HG03108 (cell line): ENCODE measurements around the gene MAPK8IP3.
"Not testable (repeated sequence)": the region's sequence is repeated elsewhere in the genome, so short reads cannot be mapped to it uniquely, and the experiment has no call there.

Source experiments
- ATAC-seq: cut with Tn5 transposase; IDR thresholded peaks from one replicate; pipeline ENCODE4 v1.9.1; 2021; ENCODE audit warnings: moderate library complexity; ENCODE audit not compliant: unreplicated experiment

MAPK8IP3 gene

DNA sequence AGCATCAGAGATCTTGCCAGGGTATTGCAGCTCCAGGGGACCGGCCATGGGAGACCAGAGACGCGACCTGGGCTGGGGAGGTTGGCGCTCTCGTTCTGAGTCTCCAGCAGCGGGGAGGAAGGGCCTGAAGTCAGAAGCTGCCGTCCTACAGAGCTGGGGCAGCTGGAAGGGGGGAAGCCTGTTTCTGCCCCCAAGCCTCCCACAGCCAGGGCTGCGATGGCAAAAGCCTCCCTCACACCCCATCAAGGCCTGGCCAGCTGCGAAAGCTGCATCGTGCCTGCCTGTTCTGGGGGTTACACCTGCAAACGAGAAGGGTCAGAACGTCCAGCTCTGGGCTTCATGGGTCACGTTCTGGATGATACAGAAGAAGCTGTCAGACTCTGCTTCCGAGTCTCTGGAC is 26.1 kb downstream of the MAPK8IP3 start:
- no peak for ATAC-seq

DNA sequence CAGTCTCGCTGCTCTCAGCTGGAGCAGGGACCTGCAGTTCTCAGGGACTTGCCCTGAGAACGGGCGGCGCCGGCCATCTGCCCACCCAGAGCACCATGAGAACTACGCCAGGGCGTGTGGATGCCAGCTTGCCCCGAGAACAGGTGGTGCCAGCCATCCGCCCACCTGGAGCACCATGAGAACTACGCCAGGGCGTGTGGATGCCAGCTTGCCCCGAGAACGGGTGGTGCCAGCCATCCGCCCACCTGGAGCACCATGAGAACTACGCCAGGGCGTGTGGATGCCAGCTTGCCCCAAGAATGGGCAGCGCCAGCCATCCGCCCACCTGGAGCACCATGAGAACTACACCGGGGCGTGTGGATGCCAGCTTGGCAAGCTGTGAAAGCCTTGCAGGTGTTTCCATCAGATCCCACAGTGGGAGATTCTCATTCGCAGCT is 26.6 kb downstream of the MAPK8IP3 start:
- ATAC-seq: not testable (repeated sequence)

DNA sequence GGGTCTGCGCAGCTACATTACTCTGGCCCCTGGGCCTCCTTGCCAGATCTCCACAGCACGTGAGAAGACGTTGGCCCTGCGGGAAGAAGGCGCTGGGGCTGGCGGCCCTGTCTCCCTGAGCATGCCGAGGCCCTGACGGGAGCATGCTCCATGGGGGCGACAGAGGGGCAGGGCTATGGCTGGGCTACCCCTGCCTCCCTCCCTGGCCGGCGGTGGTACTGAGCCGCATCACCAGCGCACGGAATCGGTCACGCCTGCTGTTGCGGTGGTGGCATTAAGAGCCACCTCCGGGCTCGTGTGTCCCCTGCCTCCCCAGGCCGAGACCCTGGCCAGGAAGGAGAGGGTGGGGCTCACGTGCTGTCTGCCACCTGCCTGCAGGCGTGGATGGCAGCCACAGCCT is 28.1 kb downstream of the MAPK8IP3 start:
- ATAC-seq: no peak

DNA sequence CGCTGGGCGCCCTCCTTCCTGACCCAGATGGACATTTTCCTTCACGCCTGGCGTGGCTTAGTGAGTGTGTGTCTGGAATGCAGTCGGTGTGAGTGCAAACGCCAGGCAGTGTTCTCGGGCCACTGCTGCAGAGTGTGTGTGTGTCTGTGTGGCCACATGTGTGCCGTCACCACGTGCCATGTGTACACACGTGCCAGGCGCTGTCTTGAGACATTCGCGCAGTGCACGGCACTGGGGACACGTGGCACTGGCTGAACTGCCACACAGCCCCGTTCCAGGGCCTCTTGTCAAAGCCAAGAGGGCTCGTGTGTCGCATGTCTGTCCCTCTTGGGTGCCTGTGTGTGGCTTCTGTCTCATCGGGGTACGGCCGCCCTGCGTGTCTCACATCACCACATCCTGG is 28.8 kb downstream of the MAPK8IP3 start:
- ATAC-seq: no peak

DNA sequence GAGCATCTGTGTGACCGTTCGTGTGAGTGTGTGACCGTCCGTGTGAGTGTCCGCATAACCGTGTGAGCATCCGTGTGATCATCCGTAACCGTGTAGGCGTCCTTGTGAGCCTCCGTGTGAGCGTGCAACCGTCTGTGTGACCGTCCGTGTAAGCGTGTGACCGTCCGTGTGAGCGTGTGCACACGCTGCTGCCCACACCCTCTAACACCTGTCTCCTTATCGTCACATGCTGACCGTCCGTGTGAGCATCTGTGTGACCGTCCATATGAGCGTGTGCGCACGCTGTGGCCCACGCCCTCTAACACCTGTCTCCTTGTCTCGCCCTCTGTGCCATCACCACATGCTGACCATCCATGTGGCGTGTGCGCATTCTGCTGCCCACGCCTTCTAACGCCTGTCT is 34.2 kb downstream of the MAPK8IP3 start:
- no peak for ATAC-seq

DNA sequence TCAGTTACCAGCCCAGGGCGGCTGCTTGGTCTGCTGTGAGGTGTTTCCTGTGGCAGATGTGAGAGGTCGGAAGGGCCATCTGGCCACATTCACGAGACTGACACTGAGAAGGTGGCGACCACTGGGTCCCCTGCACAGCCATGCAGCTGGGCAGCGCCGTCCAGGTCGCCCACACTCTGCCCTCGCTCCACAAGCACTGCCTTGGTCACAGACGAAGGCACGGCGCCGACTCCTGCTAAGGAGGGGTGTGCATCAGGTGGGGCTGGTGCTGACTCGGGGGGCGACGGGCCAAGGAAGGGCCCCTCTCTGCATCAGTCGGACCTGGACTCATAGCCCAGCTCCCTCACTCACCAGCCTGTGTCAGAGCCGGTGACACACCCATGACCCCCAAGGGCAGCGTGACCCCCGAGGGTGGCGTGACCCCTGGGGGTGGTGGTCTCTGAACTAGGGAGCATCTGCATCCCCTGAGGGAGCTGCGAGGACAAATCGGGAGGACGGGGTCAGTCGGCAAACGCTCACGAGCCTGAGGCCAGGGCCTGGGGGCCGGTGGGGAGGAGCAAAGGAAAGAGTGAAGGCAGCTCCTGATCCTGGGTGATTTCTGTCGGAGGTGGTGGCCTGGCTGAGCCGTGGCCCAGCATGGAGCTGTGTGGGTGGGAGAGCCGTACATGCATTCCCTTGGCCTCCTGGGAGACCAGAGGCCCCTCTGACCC is 34.9 kb downstream of the MAPK8IP3 start:
- ATAC-seq: no peak

DNA sequence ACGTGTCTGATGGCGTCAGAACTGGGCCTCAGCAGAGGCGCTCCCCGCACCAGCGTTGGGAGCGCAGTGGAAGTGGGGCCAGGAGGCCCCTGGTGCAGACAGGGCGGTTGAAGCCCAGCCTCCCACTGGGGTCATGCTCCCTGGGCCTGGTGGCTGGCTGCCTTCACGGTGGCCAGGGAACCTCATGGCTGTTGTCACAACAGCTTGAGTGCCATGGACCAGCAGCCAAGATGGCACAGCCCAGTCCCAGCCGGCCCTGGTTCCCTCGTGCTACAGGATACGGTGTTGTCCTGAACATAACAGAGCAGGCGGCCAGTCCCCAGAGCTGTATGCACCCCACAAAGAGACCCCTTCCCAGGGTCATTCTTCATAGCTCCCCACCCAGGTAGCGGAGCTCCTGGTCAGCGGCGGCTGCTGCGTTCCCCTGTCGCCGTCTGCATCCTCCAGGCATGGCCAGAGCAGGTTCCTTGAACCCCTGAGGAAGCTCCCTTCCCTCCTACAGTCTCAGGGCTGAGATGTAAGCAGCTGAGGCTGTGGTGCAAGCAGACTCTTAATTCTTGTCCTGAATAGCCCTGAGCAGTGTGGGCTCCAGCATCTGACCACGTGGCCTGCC is 35.7 kb downstream of the MAPK8IP3 start:
- no peak for ATAC-seq

DNA sequence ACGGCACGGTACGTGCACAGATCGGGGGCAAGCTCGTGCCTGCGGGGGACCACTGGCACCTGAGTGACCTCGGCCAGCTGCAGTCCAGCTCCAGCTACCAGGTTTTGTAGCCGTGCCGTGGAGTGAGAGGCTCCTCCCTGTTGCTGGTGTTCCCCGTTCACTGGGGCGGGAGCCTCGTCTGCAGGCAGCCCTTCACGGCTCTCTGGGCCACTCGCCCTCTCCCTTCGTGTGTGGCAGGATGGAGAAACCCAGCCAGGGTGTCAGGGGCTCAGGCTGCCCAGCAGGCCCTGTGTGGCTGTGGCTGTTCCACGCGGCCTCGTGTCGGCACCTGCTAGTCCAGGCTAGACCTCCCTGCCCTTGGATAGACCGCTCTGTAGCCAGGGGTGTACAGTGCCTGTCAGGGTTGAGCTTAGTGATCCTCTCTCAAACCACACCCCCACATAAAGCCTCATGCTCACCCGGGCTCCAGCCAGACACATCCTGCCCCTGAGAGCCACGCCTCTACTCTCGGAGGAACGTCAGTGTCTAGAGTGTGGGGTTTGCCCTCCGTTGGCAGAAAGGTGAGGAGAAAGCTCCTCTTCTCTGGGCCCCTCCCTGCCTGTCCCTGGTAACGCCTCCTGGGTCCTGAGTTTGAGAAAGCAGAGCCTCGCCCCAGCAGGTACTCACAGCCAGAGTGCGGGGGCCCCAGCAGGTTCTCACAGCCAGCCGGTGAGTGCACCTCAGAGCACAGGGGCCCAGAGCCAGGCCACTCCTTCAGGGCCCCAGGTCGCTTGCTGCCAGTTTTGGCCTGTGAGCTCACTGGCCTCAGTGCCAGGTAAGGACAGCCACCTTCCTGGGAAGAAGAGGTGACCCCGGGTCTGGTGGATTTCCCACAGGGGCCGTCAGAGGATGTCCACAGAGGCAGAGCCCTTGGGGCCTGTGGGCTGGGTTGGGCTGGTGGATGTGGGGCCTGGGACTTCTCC is 37.7 kb downstream of the MAPK8IP3 start:
- ATAC-seq: no peak

DNA sequence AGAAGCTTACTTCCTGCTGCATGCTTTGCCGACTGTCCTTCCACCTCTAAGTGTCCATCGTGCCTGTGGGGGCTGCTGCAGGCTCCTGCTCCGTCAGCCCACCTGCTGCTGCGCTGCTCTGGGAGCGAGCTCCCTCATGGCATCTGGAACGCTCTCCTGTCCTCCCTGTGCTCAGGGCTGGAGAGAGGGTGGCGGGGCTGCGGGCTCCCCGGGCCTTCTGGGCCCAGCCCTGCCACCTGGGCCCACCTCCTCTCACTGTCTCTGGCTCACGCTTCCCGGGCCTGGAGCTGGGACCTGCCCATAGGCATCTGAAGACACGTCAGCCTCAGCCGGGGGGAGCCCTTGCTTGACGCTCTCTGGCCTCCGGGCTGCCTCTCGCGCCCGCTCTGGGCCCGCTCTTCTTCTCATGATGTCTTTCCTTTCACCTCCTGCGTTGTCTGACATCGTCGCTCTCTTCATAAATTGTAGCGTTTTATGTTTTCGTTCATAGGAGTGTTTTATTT is 38.4 kb downstream of the MAPK8IP3 start:
- ATAC-seq: no peak

DNA sequence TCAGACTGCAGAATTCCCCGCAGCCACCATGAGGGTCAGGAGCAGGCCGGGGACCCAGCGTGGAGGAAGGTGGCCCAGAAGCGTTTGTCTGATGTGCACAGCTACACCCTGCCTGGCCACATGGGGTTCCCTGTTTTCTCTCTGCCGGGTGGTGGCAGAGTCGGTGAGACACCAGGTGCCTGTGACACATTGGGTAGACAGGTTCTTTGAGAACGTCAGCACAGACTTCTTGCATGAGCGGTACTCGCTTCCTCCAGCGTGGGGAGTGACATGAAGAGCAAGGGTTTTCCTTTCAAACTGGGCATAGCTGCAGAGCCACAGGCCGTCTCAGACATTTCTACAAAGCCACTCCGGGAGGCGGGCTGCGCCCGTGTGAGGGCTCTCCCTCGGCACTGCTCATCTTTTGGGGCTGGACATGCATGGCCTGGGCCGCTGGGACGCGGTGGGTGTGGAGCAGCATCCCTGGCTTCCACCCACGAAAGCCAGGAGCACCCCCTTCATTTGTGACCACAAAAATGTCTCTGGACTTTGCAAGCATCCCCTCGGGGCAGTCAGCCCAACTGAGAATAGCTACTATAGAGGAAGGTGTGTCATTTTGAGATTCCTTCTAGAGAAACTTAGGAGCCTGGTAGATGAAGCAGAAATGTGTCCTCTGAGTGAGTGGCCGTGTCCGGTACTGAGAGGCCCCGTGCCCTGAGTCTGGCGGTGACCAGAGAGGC is 39.3 kb downstream of the MAPK8IP3 start:
- ATAC-seq: no peak

DNA sequence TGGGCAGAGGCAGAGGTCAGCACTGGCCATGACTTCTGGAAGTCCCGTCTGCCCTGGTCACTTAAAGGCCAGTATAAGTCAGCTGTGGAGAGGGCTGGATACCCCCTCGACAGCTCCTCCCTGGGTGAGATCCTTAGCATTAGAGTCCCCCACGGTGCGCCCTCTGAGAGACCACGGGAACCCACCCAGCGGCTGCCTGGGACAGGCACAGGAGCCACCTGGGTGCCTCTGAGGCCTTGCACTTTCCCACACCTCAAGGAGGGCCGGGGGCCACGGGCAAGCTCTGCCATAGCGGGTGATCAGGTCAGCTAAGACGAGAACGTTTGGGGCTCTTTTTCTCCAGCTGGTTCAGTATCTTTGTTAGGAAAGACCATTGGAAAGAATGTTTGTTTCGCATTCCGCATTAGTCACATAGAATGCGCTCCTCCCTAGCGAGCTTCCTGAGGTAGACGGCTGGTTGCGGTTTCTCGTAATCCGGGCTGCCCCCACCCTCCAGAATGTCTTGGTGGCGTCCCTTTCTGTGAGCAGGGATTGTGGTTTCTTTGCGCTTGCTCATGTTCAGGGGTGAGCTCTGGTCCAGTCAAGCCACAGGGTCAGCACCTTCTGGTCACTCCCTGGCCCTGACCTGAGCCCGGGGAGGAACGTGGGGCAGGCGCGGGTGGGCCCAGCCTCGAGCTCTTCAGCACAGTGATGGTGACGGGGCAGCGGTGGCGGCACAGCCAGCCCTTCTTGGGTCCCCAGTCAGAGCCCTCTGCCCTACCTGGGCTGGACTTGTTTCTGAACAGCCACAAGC is 40.1 kb downstream of the MAPK8IP3 start:
- no peak for ATAC-seq

DNA sequence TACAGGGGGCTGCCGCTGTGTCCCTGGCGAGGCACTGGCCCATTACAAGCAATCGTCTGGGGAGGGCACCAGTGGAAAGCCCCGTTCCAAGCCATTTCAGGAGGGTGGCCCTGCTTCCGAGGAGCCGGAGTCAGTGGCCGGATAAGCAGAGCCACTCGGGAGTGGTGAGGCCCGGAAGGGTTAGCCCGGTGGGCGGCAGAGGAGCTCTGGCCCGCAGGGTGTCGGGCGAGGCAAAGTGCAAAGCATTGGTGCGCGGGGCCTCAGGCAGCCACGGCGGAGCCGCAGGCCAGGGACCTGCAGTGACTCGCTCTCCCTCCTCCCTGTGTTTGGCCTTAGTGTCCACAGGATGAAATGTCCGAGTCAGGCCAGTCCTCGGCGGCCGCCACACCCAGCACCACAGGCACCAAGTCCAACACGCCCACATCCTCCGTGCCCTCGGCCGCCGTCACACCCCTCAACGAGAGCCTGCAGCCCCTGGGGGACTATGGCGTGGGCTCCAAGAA is 40.7 kb downstream of the MAPK8IP3 start:
- ATAC-seq: no peak

DNA sequence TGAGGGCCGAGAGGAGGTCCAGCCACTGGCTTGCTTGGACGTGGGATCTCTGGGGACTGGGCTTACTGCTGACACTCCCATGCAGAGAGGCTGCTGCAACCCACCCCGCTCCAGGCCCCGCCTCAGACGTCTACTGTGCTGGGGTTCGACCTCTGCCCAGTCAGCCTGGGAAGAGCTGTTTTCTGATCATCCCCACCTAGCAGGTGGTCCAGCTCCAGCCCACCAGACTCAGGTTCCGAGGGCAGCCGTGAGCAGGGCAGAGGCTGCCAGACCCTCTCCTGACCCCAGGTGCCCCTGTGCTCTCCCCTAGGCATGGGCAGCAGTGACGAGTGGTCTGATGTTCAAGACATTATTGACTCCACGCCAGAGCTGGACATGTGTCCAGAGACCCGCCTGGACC is 41.9 kb downstream of the MAPK8IP3 start:
- no peak for ATAC-seq

DNA sequence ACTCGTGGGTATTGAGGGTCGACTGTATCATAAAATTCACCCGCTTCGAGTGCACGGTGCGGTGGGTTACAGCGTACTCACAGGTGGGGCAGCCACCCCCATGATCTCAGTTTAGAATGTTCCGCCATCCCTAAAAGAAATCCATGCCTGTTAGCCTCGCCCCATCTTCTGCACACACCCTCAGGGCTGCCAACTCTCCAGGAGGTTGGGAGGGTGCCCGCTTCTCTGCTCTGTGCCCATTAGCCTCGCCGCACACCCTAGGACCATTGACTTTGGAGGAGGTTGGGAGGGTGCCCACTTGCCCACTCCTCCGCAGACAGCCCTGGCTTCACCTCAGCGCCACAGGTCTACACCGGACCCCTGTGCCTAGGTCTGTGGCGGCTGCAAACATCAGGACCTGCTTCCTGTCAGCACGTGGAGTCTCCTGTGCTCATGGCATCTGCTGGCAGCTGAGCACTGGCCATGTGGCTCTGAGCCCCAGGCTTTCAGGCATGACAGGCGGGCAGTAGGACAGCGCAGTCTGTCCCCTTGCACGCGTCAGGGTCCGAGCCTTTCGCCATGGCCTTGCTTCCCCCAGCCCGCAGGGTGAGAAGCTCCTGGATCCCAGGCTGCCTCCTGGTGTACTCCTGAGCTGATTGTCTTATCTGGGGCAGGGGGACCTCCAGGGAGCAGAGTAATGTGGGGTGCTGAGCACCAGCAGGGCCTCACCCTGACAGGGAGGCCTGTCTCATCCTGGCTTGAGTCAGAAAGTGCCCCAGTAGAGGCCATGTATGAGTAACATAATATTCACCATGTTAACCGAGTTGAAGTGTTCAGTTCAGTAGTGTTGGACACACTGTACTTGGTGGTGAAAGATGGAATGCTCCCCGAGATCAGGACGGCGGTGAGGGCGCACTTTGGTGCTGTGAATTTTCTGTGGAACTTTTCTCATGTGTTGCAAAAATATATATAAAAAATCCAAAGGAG is 43.4 kb downstream of the MAPK8IP3 start:
- no peak for ATAC-seq

DNA sequence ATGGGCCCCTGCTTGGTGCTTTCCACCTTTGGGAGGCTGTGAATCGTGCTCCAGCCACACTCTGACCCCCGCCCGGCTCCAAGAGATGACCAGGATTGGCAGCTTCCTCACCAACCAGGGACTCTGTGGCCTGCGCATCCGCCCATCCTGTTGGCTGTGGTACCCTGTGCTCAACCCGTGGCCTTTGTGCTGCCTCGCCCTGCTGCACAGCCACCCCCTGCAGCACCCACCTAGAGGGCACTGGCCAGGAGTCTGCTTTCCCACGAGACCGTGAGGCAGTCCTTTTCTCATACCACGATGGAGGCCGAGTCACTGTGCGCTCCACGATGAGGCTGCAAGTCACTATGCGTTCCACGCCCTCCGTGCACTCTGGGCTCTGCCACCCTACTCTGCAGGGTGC is 46.0 kb downstream of the MAPK8IP3 start:
- no peak for ATAC-seq

DNA sequence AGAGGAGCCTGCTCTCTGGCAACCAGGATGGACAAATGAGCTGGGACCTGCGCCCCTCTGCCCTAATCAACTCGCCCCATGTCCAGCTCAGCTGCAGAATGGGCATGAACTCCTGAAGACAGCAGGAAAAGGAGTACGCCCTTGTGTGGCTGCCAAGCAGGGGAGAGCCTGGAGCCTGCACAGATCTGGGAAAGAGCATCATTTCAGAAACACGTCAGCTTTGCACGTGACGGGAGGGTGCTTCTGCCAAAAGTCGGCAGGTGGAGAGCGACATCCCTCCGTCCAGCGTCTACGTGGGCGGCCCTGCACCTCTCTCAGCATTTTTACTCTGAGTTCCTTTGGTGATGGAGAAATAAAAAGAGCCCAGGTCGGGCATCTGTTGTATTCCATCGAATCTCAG is 46.9 kb downstream of the MAPK8IP3 start:
- ATAC-seq: no peak

DNA sequence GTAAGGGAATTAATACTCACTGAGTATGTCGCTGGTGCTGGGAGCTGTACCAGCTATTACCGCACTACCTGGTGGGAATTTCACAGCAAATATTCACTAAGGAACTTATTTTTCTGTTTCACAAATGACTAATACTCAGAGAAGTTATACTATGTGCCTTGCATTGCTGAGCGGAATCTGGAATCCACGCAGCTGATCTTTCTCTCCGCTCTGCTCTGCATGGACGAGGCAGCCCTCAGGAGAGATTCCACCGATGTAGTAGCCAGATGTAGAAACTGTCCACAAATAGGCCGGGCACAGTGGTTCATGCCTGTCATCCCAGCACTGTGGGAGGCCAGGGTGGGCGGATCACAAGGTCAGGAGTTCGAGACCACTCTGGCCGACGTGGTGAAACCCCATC is 48.2 kb downstream of the MAPK8IP3 start:
- no peak for ATAC-seq

DNA sequence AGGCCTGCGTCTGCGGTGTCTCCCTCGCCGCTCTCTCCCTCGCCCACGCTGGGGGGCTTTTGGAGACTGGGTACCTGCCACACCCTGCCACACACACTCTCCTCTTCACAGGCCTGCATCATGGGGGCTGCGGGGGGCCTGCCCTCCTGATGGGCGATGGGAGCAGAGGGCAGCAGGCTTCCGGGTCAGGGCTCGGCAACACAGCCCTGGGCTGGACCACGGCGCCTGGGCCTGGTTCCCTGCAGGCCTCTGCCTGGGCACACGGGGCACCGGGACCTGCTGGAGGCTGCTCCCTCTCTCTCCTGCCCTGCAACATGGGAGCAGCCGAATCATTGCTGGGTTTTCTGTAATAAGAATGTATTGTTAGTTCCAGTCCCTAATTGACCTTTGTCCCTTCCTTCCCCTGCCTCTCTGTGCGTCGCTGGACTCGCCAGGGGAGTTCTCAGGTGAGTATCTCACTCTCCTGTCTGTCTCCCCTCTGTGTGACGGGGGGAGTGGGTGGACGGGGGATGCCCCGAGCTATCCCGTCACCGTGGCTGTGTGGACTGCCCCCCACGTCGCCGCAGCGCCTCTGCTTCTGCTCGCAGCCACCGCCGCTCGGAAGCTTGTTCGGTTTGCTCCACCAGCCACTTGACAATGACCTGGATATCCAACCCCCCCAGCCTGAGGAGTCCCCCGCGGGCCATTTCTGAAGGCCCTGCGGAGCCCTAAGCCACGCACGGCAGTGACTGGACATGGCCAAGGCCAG is 51.9 kb downstream of the MAPK8IP3 start:
- ATAC-seq: no peak
